ENCODE measurements around the gene DUOXA2.

GRCh38 chr15:45093013-45093412, 21.1 kb upstream of the DUOXA2 start:
- TF ChIP-seq CTCF (IDR thresholded peaks at IDR 0.05) (no peak), POLR2AphosphoS5 (IDR thresholded peaks at IDR 0.05) (no peak), POLR2A (IDR thresholded peaks at IDR 0.05) (no peak), EP300 (IDR thresholded peaks at IDR 0.05; ENCODE audit: low read depth) (no peak)
